ENCODE data around the gene TTC7B.

DNA sequence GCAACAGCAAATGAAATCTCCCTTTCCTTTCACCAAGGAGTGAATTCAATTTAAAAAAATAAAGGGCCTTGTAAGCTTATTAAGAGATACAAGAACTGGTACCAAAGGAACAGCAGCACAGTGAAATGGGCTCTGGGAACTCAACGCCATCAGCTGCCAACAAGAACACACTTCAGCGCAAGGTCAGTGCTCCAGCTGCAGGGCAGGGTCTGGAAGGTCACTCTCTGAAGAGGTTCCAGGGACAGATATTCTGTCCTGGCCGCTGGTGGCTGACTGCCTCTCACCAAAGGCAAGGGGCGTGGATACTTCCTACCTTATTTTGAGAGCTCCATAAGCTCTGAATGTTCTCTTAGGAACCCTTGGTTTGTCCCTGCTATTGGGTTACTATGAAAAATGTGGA lies 232.8 kb downstream of the TTC7B start:
- TF ChIP-seq GABPA (IDR thresholded peaks at IDR 0.05; ENCODE audit: low read depth) = no peak
- TF ChIP-seq, protein P1, sequence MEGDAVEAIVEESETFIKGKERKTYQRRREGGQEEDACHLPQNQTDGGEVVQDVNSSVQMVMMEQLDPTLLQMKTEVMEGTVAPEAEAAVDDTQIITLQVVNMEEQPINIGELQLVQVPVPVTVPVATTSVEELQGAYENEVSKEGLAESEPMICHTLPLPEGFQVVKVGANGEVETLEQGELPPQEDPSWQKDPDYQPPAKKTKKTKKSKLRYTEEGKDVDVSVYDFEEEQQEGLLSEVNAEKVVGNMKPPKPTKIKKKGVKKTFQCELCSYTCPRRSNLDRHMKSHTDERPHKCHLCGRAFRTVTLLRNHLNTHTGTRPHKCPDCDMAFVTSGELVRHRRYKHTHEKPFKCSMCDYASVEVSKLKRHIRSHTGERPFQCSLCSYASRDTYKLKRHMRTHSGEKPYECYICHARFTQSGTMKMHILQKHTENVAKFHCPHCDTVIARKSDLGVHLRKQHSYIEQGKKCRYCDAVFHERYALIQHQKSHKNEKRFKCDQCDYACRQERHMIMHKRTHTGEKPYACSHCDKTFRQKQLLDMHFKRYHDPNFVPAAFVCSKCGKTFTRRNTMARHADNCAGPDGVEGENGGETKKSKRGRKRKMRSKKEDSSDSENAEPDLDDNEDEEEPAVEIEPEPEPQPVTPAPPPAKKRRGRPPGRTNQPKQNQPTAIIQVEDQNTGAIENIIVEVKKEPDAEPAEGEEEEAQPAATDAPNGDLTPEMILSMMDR (IDR thresholded peaks at IDR 0.05; ENCODE audit: insufficient read depth, low read length) = no peak

Data from HL-60 (cell line).